Liver (tissue), 3 donors: Measurements from ENCODE around the gene HOXB2.

Experiments used
- EGR1 ChIP-seq, 2 donors: IDR thresholded peaks; 2 replicates each; pipeline ENCODE4 v1.6.1; 2016 to 2018; ENCODE audit warnings: antibody characterized with exemption in 2 of 2, low read depth in 2 of 2
- FOXA1 ChIP-seq: IDR thresholded peaks from 2 replicates; pipeline ENCODE4 v1.6.1; 2016; ENCODE audit warnings: antibody characterized with exemption
- GABPA ChIP-seq, 2 donors: IDR thresholded peaks in 1 of 2; conservative IDR thresholded peaks in 1 of 2; 2 replicates each; pipeline ENCODE4 v1.6.1; 2016; ENCODE audit warnings: antibody characterized with exemption in 2 of 2, mild to moderate bottlenecking in 1 of 2, moderate library complexity in 1 of 2
- JUND ChIP-seq, 2 donors: IDR thresholded peaks; 2 replicates each; pipeline ENCODE4 v1.6.1; 2016; ENCODE audit warnings: antibody characterized with exemption in 2 of 2
- RAD21 ChIP-seq, 2 donors: IDR thresholded peaks; 2 replicates each; pipeline ENCODE4 v1.6.1; 2016; ENCODE audit warnings: antibody characterized with exemption in 2 of 2, mild to moderate bottlenecking in 2 of 2
- SP1 ChIP-seq: IDR thresholded peaks from 2 replicates; pipeline ENCODE4 v1.6.1; 2018; ENCODE audit warnings: antibody characterized with exemption, mild to moderate bottlenecking
- YY1 ChIP-seq: IDR thresholded peaks from 2 replicates; pipeline ENCODE4 v1.6.1; 2016; ENCODE audit warnings: antibody characterized with exemption, mild to moderate bottlenecking
- TF ChIP-seq, protein P1 (sequence below): fragments of 150-350 bp; IDR thresholded peaks from 2 replicates; pipeline ENCODE4 v1.5.1; 2017; ENCODE audit warnings: improper control_type of control experiment, low read depth, low read length; ENCODE audit not compliant: missing input control
- TF ChIP-seq, protein P2 (sequence below): IDR thresholded peaks from 2 replicates; pipeline ENCODE4 v1.6.1; 2016; ENCODE audit warnings: antibody characterized with exemption
- TF ChIP-seq, protein P3 (sequence below): IDR thresholded peaks from 2 replicates; pipeline ENCODE4 v1.6.1; 2016; ENCODE audit warnings: antibody characterized with exemption, mild to moderate bottlenecking
- donor health status: healthy.
- donor health status: healthy.

DNA sequence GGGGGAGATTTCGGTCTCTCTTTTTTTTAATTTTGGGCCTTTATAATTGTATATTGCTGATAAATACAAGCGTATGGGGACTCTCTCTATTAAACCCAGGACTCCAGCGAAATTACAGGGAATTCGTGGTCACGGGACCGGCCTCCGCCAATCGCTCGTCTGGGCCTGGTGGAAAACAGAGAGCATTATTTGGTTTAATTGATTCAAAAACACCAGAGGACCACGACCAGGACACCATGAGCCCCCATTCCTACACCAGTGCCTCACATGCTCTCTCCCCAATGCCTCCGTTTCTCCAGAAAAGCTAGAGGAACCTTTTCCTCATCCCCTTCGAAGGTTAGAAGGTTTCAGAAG, at the start of gene HOXB2:
- TF ChIP-seq YY1 (no peak), EGR1 (IDR thresholded peaks at IDR 0.05; ENCODE audit: low read depth in 2 of 2) (no peak), FOXA1 (no peak), GABPA (IDR thresholded peaks at IDR 0.05 in 1 of 2, conservative IDR thresholded peaks at IDR 0.05 in 1 of 2) (no peak), SP1 (no peak), RAD21 (IDR thresholded peaks at IDR 0.05) (no peak), JUND (IDR thresholded peaks at IDR 0.05) (no peak)
- TF ChIP-seq, protein P1, sequence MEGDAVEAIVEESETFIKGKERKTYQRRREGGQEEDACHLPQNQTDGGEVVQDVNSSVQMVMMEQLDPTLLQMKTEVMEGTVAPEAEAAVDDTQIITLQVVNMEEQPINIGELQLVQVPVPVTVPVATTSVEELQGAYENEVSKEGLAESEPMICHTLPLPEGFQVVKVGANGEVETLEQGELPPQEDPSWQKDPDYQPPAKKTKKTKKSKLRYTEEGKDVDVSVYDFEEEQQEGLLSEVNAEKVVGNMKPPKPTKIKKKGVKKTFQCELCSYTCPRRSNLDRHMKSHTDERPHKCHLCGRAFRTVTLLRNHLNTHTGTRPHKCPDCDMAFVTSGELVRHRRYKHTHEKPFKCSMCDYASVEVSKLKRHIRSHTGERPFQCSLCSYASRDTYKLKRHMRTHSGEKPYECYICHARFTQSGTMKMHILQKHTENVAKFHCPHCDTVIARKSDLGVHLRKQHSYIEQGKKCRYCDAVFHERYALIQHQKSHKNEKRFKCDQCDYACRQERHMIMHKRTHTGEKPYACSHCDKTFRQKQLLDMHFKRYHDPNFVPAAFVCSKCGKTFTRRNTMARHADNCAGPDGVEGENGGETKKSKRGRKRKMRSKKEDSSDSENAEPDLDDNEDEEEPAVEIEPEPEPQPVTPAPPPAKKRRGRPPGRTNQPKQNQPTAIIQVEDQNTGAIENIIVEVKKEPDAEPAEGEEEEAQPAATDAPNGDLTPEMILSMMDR, result no peak
- TF ChIP-seq, protein P2, sequence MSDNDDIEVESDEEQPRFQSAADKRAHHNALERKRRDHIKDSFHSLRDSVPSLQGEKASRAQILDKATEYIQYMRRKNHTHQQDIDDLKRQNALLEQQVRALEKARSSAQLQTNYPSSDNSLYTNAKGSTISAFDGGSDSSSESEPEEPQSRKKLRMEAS, result no peak
- TF ChIP-seq, protein P3, sequence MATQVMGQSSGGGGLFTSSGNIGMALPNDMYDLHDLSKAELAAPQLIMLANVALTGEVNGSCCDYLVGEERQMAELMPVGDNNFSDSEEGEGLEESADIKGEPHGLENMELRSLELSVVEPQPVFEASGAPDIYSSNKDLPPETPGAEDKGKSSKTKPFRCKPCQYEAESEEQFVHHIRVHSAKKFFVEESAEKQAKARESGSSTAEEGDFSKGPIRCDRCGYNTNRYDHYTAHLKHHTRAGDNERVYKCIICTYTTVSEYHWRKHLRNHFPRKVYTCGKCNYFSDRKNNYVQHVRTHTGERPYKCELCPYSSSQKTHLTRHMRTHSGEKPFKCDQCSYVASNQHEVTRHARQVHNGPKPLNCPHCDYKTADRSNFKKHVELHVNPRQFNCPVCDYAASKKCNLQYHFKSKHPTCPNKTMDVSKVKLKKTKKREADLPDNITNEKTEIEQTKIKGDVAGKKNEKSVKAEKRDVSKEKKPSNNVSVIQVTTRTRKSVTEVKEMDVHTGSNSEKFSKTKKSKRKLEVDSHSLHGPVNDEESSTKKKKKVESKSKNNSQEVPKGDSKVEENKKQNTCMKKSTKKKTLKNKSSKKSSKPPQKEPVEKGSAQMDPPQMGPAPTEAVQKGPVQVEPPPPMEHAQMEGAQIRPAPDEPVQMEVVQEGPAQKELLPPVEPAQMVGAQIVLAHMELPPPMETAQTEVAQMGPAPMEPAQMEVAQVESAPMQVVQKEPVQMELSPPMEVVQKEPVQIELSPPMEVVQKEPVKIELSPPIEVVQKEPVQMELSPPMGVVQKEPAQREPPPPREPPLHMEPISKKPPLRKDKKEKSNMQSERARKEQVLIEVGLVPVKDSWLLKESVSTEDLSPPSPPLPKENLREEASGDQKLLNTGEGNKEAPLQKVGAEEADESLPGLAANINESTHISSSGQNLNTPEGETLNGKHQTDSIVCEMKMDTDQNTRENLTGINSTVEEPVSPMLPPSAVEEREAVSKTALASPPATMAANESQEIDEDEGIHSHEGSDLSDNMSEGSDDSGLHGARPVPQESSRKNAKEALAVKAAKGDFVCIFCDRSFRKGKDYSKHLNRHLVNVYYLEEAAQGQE, result no peak
